22Rv1 (cell line): ENCODE results near the gene SLC25A44.

ENCODE experiments used
- CTCF ChIP-seq: fragments of 450-650 bp; IDR thresholded peaks from 2 replicates; pipeline ENCODE4 v1.5.1; 2017; ENCODE audit warnings: mild to moderate bottlenecking
- ZFX ChIP-seq: fragments of 450-650 bp; IDR thresholded peaks from 2 replicates; pipeline ENCODE4 v1.6.1; 2017; ENCODE audit warnings: antibody characterized with exemption, borderline replicate concordance

DNA sequence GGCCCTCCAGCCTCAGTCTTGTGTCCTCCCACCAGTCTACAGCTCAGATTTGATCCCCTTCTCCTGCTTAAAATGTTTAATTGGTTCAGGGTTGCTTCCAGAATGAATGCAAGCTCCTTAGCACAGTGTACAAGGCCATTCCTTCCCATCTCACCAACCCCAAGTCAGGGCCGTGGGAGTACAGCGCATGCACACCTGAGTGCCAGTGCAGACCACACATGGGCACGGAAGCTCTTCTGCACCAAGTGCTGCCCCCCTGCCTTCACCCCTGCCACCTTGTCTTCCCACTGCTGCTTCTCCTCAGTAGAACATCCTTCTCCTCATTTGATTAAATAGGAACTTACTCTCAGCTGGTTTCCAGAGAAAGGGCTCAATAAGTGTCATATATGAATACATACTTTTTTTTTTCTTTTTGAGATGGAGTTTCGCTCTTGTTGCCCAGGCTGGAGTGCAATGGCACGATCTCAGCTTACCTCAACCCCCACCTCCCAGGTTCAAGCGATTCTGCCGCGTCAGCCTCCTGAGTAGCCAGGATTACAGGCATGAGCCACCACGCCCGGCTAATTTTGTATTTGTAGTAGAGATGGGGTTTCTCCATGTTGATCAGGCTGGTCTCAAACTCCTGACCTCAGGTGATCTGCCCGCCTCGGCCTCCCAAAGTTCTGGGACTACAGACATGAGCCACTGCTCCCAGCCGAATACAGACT lies 28.2 kb downstream of the SLC25A44 start:
- TF ChIP-seq CTCF (no peak), ZFX (no peak)
